ENCODE results near the gene MRI1. TPM values are rescaled to one million over a fixed set of nuclear protein-coding genes. Genes with fewer than 3 reads are reported as not detected.

The MRI1 gene
- total RNA-seq, 1 experiment from 2014 or later: 19.6 TPM

DNA sequence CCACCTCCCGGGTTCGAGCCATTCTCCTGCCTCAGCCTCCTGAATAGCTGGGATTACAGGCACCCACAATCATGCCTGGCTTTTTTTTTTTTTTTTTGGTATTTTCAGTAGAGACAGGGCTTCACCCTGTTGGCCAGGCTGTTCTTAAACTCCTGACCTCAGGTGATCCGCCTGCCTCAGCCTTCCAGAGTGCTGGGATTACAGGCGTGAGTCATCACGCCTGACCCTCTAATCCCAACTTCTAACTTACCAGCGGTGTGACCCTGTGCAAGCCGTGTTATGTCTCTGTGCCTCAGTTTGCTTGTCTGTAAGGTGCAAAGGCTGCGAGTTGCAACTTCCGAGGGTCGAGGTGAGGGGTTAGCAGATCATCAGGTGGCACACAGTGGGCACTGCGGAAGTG lies 48.2 kb downstream of the MRI1 start:
- CTCF ChIA-PET: interaction anchor here (1.0 kb wide), 1 partner anchor 50 kb away, joined by 3 read pairs; no protein-coding TSS in a partner anchor
- H3K9me2 ChIP-seq (ENCODE audit: insufficient read depth): no peaks in the 10 kb centered on the region
- H3K4me3 ChIP-seq (replicated peaks in 1 of 2; ENCODE audit: low read depth in 1 of 2, low read length in 2 of 2): no peak overlapping the region
- no peak overlapping the region for H2AFZ ChIP-seq (ENCODE audit: low read depth, low read length, poor library complexity, severe bottlenecking)
- TF ChIP-seq CBX3 (IDR thresholded peaks at IDR 0.05; ENCODE audit: low read depth) (no peak), EZH2phosphoT487 (IDR thresholded peaks at IDR 0.05; ENCODE audit: borderline replicate concordance) (no peak), FOSL1 (IDR thresholded peaks at IDR 0.05; ENCODE audit: low read depth) (no peak), CEBPB (IDR thresholded peaks at IDR 0.05; ENCODE audit: low read depth) (no peak), SP1 (IDR thresholded peaks at IDR 0.05; ENCODE audit: low read depth) (no peak), TCF7L2 (IDR thresholded peaks at IDR 0.05; ENCODE audit: borderline replicate concordance, extremely low read depth, insufficient read depth, insufficient read length) (no peak), YY1 (IDR thresholded peaks at IDR 0.05; ENCODE audit: extremely low read depth, insufficient replicate concordance, low read depth, low read length) (no peak), POLR2AphosphoS5 (IDR thresholded peaks at IDR 0.05; ENCODE audit: low read depth, low read length) (no peak), SIN3A (IDR thresholded peaks at IDR 0.05; ENCODE audit: low read depth) (no peak), ZNF274 (IDR thresholded peaks at IDR 0.05; ENCODE audit: low read depth, low read length) (no peak), RAD21 (IDR thresholded peaks at IDR 0.05; ENCODE audit: low read depth) (no peak), ELF1 (IDR thresholded peaks at IDR 0.05; ENCODE audit: borderline replicate concordance, low read depth) (no peak), ZFX (IDR thresholded peaks at IDR 0.05) (no peak), EZH2 (IDR thresholded peaks at IDR 0.05) (no peak), SRF (IDR thresholded peaks at IDR 0.05; ENCODE audit: low read depth) (no peak), JUND (IDR thresholded peaks at IDR 0.05) (no peak)
- TF ChIP-seq, protein P1, sequence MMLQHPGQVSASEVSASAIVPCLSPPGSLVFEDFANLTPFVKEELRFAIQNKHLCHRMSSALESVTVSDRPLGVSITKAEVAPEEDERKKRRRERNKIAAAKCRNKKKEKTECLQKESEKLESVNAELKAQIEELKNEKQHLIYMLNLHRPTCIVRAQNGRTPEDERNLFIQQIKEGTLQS (IDR thresholded peaks at IDR 0.05): no peak
- TF ChIP-seq, protein P2, sequence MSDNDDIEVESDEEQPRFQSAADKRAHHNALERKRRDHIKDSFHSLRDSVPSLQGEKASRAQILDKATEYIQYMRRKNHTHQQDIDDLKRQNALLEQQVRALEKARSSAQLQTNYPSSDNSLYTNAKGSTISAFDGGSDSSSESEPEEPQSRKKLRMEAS (IDR thresholded peaks at IDR 0.05): no peak
- TF ChIP-seq, protein P3, sequence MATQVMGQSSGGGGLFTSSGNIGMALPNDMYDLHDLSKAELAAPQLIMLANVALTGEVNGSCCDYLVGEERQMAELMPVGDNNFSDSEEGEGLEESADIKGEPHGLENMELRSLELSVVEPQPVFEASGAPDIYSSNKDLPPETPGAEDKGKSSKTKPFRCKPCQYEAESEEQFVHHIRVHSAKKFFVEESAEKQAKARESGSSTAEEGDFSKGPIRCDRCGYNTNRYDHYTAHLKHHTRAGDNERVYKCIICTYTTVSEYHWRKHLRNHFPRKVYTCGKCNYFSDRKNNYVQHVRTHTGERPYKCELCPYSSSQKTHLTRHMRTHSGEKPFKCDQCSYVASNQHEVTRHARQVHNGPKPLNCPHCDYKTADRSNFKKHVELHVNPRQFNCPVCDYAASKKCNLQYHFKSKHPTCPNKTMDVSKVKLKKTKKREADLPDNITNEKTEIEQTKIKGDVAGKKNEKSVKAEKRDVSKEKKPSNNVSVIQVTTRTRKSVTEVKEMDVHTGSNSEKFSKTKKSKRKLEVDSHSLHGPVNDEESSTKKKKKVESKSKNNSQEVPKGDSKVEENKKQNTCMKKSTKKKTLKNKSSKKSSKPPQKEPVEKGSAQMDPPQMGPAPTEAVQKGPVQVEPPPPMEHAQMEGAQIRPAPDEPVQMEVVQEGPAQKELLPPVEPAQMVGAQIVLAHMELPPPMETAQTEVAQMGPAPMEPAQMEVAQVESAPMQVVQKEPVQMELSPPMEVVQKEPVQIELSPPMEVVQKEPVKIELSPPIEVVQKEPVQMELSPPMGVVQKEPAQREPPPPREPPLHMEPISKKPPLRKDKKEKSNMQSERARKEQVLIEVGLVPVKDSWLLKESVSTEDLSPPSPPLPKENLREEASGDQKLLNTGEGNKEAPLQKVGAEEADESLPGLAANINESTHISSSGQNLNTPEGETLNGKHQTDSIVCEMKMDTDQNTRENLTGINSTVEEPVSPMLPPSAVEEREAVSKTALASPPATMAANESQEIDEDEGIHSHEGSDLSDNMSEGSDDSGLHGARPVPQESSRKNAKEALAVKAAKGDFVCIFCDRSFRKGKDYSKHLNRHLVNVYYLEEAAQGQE (IDR thresholded peaks at IDR 0.05; ENCODE audit: low read depth): no peak
- intact Hi-C loops (cut with micrococcal nuclease): no loop called here
- ATAC-seq: no peak
- peaks cover 3 to 9% of the 10 kb centered on the region in 2 experiments; a peak in 2 of 4 replicates for H3K36me3 ChIP-seq (ENCODE audit: control insufficient read depth in 1 of 2, insufficient read depth in 2 of 2, low read length in 2 of 2)
- H3K79me2 ChIP-seq (ENCODE audit: insufficient read depth, low read length): no peaks in the 10 kb centered on the region
- no peaks in the 10 kb centered on the region for H4K20me1 ChIP-seq (ENCODE audit: insufficient read depth)
- RAD21 ChIA-PET (ENCODE audit: low non-redundant PET in 1 of 2, low total read pairs in 2 of 2, uncharacterized antibody in 2 of 2, unreplicated experiment in 2 of 2): no interaction called here
- DNase-seq (ENCODE audit: low read depth, low spot score): no peak
- BruUV-seq (replicated peaks): no TSS peak
- no peak overlapping the region for H3K9ac ChIP-seq (ENCODE audit: low read length)
- no peaks in the 10 kb centered on the region for H3K9me3 ChIP-seq (ENCODE audit: control insufficient read depth in 1 of 2, insufficient read depth in 1 of 2, low read depth in 1 of 2, low read length in 2 of 2)
- 0 out of 2 replicates have a peak overlapping the region, but pooled peaks have one; percentile 12 for H3K4me2 ChIP-seq (ENCODE audit: low read length)
- H3K27ac ChIP-seq (ENCODE audit: low read depth, low read length): no peak overlapping the region
- H3K4me1 ChIP-seq (ENCODE audit: control insufficient read depth in 1 of 2, insufficient read depth in 2 of 2, low read length in 2 of 2): peaks cover 3 to 9% of the 10 kb centered on the region in 2 experiments; a peak in 3 of 4 replicates
- POLR2A ChIA-PET: no interaction called here
- H3K27me3 ChIP-seq (ENCODE audit: insufficient read depth, low read length): no peaks in the 10 kb centered on the region
